ENCODE data around the gene FOLR2.
"Not testable (repeated sequence)": the region's sequence is repeated elsewhere in the genome, so short reads cannot be mapped to it uniquely, and the experiment has no call there.

FOLR2 gene

DNA sequence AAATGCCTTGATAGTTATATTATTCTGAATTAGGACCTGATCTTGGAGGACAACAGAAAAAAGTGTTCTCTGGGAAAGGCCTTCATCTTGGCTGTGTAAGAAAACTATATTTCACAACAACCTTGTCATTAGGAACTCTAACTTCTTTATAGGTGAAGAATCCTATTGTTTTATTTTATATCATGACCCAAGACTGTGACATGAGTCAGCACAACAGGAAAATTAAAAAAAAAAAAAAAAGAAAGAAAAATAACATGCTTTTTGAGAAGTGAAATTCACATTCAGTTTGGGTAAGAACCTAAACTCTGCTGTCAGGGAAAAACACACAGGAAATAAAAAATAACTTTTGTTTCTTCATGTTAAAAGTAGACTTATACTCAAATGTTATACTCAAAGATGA, 11.7 kb upstream of the FOLR2 start:
- in situ Hi-C loops (cut with HindIII; ENCODE audit: low sequenced_read_pairs) = no loop called here

DNA sequence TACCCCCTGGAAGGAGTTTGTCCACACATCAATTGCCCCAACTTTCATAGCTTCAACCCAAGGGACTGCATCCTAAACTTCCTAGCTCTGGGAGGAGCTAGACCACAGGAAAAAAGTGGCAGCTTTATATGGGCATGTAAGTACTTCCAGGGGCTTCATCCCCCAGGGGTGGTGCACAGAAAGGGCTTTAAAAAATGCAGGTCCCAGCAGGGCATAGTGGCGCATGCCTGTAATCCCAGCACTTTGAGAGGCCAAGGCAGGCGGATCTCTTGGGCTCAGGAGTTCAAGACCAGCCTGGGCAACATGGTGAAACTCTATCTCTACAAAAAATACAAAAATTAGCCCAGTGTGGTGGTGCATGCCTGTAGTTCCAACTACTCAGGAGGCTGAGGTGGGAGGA, 9.8 kb upstream of the FOLR2 start:
- in situ Hi-C loops (cut with HindIII; ENCODE audit: low sequenced_read_pairs) = not testable (repeated sequence)

- in situ Hi-C loops (cut with HindIII; ENCODE audit: low sequenced_read_pairs) = no loop called here
Observed at GRCh38 chr11:72208281-72208680, 8.3 kb upstream of the FOLR2 start.

DNA sequence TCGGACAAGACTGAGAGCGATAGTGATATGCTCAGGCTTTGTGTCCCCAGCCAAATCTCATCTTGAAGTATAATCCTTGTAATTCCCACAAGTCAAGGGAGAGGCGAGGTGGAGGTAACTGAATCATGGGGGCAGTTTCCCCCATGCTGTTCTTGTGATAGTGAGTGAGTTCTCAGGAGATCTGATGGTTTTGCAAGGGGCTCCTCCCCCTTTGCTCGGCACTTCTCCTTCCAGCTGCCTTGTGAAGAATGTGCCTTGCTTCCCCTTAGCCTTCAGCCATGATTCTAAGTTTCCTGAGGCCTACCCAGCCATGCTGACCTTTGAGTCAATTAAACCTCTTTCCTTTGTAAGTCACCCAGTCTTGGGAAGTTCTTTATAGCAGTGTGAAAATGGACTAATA, 7.5 kb upstream of the FOLR2 start:
- in situ Hi-C loops (cut with HindIII; ENCODE audit: low sequenced_read_pairs) = no loop called here

- in situ Hi-C loops (cut with HindIII; ENCODE audit: low sequenced_read_pairs) = no loop called here
Observed at GRCh38 chr11:72217841-72218240, 1.2 kb downstream of the FOLR2 start.

DNA sequence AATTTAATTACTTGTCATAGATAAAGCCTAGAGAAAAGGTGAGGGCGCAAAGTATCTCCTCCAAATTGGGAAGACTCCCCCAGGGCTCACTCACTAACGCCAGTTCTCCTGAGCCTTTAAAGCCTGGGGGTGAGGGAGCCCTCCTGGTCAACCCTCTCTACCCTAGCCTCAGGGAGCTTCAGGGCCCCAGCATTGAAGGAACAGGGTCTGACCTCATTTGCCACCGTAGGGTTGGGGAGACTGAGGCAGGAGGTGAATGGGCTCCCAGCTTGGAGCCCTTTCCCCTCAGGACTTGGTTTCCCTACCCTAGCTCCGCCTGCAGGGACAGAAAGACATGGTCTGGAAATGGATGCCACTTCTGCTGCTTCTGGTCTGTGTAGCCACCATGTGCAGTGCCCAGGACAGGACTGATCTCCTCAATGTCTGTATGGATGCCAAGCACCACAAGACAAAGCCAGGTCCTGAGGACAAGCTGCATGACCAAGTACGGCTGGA, 1.7 kb downstream of the FOLR2 start:
- in situ Hi-C loops (cut with HindIII; ENCODE audit: low sequenced_read_pairs) = no loop called here

GRCh38 chr11:72220696-72221363, 4.2 kb downstream of the FOLR2 start:
- in situ Hi-C loops (cut with HindIII; ENCODE audit: low sequenced_read_pairs) = no loop called here

GRCh38 chr11:72221386-72222075, 4.9 kb downstream of the FOLR2 start:
- in situ Hi-C loops (cut with HindIII; ENCODE audit: low sequenced_read_pairs) = no loop called here

- in situ Hi-C loops (cut with HindIII; ENCODE audit: low sequenced_read_pairs) = no loop called here
Observed at GRCh38 chr11:72222106-72222891, 5.7 kb downstream of the FOLR2 start.

- in situ Hi-C loops (cut with HindIII; ENCODE audit: low sequenced_read_pairs) = no loop called here
Observed at GRCh38 chr11:72222907-72223614, 6.5 kb downstream of the FOLR2 start.

DNA sequence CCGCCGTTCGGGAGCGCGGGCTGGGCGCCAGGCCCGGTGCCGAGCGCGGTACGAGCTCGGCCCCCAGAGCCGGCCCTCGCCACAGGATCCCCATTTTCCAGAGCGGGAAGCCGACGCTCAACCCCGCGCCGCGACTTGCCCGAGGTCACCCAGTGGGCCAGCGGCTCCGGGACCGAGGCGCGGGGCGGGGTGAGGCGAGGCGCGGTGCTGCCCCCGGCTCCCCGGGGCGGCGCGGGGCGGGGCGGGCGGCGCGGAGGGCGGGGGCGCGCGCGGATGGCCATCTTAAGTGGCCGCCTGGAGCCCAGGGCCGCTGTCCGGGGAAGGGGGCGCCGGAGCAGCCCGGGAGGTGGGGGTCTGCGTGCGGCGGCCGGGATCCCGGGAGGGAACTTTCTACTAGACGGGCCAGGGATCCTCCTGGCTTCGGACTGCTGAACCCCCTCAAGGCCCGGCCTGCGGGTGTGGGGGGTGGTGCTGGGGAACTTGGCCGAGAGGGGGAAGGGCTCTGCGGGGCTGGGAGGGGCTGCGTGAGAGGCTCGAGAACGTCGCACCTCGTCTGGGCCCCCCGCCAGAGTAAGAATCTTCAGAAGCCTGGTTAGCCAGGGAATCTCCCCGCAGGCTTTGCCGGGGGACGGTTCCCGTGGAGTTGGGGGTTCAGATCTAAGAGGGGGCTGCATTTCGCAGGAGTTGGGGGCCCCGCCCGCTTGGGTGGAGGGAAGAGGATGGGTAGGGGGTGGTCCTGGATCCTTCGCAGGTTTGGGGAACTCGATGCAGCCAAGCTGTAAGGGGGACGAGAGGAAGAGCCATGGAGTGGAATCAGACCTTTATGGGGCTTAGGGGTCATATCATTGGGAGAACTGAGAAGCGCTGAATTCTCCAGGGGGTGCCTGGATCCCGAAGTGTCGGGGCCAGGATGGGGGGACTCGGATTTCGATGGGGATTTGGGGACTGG, 7.3 kb downstream of the FOLR2 start:
- in situ Hi-C loops (cut with HindIII; ENCODE audit: low sequenced_read_pairs) = no loop called here

DNA sequence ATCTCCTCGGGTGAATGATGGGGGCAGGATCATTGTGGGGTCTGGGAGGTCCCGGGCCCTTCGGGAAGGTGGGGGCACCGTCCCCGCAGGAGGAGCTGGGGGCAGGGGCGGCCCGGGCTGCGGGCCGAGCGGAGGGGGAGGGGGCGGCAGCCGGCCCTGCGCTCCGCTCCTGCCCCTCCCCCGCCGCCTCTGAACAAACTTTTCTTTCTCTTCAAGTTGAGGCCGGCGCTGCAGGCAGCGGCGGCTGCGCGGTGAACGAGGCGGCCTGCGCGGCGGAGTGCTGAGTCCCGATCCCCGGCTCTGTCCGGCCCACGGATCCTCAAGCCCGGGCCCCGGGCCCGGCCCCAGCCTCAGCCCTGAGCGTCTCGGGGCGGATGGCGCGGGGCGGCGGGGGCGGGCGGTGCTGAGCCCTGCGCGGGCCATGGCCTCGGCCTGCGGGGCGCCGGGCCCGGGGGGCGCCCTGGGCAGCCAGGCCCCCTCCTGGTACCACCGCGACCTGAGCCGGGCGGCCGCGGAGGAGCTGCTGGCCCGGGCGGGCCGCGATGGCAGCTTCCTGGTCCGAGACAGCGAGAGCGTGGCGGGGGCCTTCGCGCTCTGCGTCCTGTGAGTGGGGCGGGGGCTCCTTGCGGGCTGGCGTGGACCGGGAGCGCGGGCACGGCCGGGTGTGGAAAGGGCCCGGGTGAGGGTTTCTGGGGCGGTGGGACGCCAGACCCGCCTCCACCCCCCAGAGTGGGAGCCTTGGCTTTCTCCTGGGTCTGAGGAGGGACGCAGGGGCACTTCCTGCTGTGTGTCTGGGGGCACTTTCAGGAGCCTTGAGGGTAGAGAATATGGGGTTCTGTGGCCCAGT, 8.2 kb downstream of the FOLR2 start, which contains the start of gene INPPL1:
TSS of gene INPPL1 (plus strand) at position 204 of the 847 bp plus-strand sequence. CDS start at position 422, 218 bp downstream.
- in situ Hi-C loops (cut with HindIII; ENCODE audit: low sequenced_read_pairs) = no loop called here

GRCh38 chr11:72225411-72225951, 8.9 kb downstream of the FOLR2 start:
- in situ Hi-C loops (cut with HindIII; ENCODE audit: low sequenced_read_pairs) = no loop called here

- in situ Hi-C loops (cut with HindIII; ENCODE audit: low sequenced_read_pairs) = no loop called here
Observed at GRCh38 chr11:72226701-72227100, 10.1 kb downstream of the FOLR2 start.

GRCh38 chr11:72227316-72228228, 11.0 kb downstream of the FOLR2 start:
- in situ Hi-C loops (cut with HindIII; ENCODE audit: low sequenced_read_pairs) = no loop called here

GRCh38 chr11:72228229-72228843, 11.7 kb downstream of the FOLR2 start:
- in situ Hi-C loops (cut with HindIII; ENCODE audit: low sequenced_read_pairs) = no loop called here

DNA sequence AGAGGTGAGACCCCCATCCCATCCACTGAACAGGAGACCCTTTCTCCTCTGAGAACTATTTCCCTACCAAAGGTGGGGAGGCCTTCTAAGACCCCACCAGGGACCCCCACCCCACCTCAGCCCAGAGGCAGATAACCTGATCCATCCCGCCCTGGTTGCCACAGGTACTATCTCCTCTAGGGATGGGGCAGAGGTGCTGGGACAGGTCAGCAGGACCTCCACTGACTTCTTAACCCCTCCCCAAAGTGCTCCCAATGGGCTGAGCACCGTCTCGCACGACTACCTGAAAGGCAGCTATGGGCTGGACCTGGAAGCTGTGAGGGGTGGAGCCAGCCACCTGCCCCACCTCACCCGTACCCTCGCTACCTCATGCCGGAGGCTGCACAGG, 12.2 kb downstream of the FOLR2 start:
- in situ Hi-C loops (cut with HindIII; ENCODE audit: low sequenced_read_pairs) = no loop called here
